Mesenteric fat pad (tissue), 1 donor: ENCODE results near the gene NCAM2. TPM values are rescaled to one million over a fixed set of nuclear protein-coding genes. Genes with fewer than 3 reads are reported as not detected.

ENCODE experiments used
- DNase-seq: peaks from one replicate; pipeline ENCODE4 v3.0.0-alpha.2; 2020; ENCODE audit warnings: low spot score
- total RNA-seq: library from RNA; stranded (reverse); fragmentation: NEBNext Ultra II Directional; extraction: Animal tissue kit (Norgen Biotek cat#: 25700); gene quantifications from one replicate; pipeline ENCODE4 v1.2.1, GENCODE V29; 2021
- donor health status: DM: yes; HTN: yes; CAD: no.

Gene NCAM2
- total RNA-seq, 1 donor from 2014 or later = 0.93 TPM

DNA sequence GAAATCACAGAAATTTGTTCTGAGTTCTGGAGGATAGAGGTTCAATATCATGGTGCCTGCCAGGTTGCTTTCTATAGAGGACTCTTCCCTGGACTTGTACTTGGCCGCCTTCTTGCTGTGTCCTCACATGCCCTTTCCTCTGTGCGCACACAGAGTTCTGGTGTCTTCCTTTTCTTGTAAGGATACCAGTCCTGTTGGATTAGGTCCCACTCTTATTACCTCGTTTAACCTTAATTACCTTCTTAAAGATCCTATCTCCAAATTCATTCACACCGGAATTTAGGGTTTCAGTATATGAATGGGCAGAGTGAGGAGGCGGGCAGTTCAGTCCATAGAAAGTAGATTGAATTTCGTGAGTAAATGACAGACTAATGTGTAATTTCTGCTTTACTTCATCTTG lies 413.9 kb downstream of the NCAM2 start:
- DNase-seq = no peak

DNA sequence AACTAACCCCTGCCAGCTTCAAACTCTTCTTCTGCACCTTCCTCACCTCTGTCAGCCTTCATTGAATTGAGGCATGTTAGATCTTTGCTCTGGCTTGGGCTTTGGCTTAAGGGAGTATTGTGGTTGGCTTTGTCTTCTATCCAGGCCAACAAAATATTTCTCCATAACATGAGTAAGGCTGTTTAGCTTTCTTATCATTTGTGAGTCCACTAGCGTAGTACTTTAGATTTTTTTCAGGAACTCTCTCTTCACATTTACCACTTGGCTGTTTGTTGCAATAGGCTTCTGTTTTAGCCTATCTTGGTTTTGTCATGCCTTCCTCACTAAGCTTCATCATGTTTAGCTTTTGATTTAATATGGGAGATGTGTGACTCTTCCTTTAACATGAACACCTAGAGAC lies 417.5 kb downstream of the NCAM2 start:
- DNase-seq = no peak

DNA sequence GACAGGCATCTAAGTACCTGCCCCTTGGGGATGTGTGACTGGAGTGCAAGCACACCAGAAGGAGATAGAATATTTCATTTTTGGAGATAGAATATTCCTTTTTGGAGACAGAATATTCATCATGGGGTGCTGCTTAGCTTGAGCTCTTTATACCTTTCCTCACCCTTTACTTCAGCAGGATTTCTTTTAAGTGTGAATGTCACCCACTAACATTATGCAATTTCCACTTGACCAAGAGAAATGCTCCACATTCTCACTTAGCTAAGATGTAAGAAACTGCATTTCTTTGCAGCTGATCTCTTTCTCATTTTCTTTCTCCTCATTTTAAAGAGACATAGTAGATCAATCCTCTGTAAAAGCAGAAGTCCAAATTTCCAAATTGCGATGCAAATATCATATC lies 436.7 kb downstream of the NCAM2 start:
- no peak for DNase-seq

DNA sequence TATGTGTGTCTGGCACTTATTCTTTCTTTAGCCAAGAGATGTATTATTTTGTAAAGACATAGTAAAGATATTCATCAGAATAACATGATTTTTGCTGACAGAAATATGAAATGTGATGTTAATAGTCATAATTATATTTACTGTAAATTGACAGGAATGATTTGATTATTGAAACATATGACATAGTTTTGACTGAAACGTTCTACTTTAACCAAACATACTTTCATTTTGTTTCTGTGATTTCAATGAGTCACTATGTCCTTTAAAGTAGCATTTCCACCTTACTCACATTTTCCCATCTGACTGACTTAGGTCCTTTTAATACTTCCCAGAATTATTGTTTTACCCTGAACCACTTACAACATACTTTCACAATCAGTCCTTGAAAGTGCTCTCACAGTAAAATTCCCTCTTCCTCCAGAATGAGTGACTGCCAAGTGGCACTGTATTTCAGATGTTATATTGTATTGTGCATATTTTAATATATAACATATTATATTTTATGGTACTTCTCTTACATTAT lies 437.9 kb downstream of the NCAM2 start:
- no peak for DNase-seq

DNA sequence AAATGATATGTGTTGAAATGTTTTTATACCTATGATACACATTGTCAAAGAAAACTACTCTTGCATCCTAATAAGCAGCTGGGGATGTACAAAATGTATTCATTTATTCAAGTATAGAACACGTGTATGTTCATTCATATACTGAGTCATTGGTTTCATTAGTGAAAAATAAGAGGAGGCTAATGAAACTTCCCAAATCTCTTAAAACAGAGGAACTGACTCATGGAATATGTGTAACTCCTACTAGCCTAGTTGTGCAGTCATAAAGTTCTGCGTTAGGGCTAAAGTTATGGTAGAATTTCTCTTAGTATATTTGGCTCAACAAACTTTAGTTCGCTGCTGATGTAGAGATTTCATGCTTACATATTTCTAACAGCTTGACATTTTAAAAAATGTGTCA lies 441.6 kb downstream of the NCAM2 start:
- DNase-seq = no peak

DNA sequence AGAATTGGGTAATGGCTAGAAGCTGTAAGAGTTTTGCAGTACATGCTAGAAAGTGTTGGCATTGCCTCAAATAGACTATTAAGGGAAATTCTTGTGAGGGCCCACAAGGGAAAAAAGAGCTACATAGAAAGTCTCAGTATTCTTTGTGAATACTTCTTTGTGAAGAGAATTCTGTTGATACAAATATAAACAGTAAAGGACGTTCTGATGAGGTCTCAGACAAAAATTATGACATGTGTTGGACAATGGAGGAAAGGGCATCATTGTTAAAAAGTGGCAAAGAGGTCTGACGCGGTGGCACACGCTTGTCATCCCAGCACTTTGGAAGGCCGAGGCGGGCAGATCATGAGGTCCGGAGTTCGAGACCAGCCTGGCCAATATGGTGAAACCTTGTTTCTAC lies 458.9 kb downstream of the NCAM2 start:
- no peak for DNase-seq

DNA sequence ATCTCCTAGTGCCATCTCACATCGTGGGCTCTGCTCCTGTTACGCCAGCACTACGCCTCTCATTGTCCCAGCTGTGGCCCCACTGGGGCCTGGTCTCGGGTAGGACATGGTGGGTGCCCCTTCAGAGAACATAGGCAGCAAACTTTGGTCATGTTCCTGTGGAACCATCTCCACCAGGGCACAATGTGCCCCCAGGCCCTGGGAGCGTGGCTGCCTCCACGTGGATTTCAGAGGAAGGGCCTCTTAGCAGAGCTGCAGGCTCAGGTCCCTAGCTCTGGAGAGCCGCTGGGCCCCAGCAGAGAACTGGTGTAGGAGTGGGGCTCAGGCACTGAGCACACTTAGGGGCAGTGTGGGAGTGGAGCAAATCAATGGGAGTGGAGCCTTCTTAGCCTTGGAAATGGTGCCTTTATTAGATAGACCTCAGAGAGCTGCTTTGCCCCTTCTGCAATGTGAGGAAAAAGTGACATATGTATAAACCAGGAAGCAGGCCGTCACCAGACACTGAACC lies 460.0 kb downstream of the NCAM2 start:
- no peak for DNase-seq

DNA sequence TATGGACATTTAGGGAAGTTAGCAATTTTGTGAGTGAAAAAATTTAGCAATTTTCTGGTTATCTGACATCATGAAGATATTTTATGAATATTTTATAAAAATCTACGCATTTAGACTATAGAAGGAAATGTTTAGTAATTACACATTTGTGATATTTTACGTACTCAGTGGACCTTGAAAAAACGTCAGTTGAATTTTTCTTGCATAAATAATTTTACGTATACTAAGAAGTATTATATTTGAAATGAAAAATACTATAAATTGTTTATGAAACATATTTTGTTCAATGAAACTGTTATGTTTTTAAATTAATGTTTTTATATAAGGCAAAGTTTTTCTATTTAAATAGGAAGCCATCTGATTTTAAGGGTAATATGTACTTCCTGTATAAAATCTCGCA lies 462.8 kb downstream of the NCAM2 start:
- DNase-seq = no peak

DNA sequence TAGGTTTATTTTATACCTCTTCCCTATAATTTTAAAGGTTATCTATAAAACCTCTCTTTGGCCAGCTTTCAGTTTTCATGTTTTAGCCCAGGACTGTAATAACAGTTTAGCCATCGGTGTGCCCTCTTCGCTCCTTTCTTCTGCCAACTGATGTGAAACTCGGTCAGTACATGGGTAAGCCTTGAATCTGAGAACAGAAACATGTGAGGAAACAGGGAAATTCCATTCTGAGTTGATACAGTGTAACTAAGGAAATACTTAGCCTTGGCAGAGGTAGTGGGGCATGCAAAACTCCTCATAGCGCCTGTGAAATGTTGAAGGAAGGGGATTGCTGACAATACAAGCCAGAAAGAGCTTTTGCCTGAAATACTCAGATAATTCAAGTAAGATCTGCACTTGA lies 465.2 kb downstream of the NCAM2 start:
- no peak for DNase-seq

DNA sequence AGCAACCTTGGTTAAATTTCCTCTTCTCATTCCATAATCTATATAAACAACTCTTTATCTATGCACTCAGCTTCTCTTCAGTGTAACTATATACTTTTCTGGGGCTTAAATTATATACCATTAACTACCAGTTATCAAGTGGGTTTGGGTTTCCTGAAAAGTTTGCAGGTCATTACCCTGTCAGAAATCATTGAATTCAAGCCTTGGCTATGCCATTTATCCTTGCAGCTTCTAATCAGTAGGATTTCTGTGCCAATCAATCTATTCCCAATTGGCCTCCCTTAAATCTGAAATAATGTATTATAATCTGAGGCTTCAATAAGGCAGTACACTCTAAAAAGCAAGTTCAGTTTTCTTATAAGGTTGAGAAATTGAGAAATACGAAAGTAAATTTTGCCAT lies 466.5 kb downstream of the NCAM2 start:
- DNase-seq = no peak

DNA sequence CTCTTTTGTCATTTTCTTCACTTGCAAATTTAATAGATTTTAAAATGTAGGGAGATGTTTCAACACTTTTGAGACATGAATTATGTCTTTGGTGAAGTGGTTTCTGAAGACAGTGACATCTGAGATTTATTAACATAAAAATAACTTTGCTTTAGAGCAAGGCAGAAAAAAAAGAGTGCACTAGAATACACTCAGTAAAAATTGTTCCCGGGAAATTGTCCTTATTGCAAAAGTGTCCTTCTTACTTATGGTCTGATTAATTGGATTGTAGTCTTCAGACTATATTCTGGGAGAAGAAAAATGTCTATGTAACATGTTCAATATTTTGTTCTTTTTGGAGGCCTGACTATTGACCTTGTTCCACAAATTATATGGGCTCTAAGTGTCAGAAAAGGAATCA lies 468.5 kb downstream of the NCAM2 start:
- DNase-seq = no peak

DNA sequence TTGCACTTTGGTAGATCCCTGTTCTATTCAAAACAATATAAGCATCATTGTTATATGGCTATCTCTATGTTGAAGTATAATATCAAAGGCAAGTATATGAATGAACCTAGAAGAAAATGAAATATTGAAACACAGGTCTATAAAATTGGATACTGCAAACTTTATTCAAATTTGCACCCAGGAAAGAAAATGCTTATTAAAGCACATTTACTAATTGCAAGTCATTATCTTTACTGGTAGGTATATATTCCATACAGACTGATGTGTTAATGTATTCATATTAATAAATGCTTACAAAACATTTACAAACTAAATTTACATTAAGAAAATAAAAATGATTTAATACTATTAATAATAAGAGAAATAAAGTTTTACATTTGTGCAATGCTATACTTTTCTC lies 469.8 kb downstream of the NCAM2 start:
- no peak for DNase-seq

DNA sequence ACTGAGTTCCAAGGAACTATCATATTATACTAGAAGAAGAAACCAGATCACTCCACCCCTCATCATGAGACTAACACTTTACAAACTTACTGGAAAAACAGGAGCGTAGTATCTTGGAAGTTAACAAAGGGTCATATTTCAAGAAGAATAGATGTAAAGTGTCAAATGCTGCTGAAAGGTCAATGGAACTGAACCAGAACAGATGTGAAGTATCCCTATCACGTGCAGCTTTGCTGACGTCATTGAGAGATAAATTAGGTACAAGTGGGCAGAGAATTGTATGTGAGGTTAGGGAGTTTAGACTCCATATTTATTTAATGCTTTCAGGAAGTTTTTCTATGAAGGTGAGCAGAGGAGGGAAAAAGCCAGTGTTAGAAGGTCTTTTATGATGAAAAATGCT lies 483.0 kb downstream of the NCAM2 start:
- DNase-seq = no peak

DNA sequence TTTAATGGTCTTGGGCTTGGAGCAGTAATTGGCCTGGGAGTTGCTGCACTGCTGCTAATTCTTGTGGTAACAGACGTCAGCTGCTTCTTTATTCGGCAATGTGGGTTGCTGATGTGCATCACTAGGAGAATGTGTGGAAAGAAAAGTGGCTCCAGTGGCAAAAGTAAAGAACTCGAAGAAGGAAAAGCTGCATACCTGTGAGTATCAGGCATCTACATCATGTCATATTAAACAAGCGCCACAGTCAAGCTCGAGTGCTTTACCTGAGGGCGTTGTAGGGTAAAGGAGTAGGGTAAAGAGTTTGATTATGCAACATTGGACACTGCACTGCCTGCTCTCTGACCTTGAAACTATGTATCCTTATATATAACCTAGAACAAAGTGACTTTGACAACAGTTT lies 510.6 kb downstream of the NCAM2 start:
- DNase-seq = no peak

DNA sequence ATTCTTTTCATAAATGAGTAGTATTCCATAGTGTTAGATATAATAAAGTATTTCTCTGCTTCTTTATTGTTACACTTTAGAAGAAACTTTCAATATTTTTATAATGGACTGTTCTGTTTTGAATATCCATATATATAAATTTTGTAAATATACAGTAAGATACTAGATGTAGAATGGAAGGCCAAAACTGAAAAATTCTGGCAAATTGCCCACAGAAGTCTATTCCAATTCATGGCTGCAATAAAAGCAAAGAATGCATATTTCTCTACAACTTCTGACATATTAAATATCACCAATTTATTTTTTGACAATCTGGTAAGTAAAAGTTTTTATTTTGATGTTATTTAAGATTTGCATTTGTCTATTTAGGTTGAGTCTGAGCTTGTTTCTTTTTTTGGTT lies 532.5 kb downstream of the NCAM2 start:
- DNase-seq = no peak

DNA sequence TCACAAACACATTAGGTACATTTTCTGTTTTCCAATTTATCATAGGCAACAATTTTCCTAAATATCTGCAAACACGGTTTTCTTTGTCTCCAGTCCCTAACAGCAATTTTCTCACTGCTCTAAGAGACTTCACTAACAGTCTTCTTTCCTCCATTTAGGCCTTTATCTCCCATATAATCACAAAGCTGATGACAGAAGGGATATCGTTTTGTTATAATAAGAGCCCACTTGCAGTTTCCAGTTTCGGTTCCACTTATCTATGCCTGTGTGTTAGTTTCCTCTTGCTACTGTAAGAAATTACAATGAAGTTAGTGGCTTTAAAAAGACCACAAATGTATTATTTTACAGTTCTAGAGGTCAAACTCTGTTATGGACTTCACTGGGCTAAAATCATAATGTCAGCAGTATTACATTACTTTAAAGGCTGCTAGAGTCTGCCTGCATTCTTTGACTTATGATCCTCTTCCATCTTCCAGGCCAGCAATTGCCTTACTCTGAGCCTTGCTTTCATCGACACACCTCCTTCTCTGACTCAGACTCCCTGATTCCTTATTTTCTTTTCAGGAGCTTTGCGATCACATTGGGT lies 549.3 kb downstream of the NCAM2 start:
- DNase-seq = no peak

DNA sequence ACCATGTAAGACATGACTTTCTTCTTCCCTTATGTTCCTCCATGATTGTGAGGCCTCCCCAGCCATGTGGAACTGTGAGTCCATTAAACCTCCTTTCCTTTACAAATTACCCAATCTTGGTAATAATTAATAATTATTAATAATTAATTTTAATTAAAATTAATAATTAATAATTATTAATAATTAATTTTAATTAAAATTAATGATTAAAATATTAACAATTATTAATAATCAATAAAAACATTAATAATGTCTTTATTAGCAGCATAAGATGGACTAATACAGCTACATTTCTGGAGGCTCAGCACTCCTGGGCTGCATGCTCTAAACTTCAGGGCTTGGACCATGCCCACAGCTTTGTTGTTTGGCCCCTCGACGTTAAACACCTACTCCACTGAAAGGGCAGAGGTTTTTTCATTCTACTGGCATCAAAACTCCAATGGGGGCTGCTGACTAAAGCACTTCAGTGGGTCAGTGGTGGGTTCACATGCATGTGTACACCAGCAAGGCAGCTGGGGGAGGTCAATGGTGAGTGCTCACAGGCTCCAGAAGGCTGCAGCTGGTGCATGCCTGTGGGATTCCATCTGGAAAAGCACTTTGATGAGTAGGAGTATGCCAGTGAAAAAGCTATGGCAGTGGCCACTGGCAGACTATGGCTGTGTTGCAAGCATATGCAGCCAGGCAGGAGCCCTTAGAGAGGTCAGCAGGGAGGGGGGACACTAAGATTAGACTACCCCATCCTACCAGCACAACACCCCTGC lies 561.3 kb downstream of the NCAM2 start:
- DNase-seq = no peak
